K562 (cell line): Measurements from ENCODE around the gene SLC1A1. TPM values are rescaled to one million over a fixed set of nuclear protein-coding genes. Genes with fewer than 3 reads are reported as not detected.
A peak's percentile ranks its signal among the peaks of the same experiment; 100 is the strongest.

ENCODE experiments used
- ATAC-seq: fragments of 200-7000 bp; cut with Tn5 transposase; 3 replicates; pipeline ENCODE4 v1.9.1; 2020; ENCODE audit warnings: moderate library complexity
- BruUV-seq: library from RNA; stranded (reverse); fragments of 400-500 nt; replicated peaks from 2 replicates; lab custom pipeline; 2021; lab: Mats Ljungman, UMichigan
- CTCF ChIA-PET: fragments of 300-600 bp; formaldehyde crosslinking; extraction: SDS; loops from one replicate; lab custom pipeline; 2021; ENCODE audit warnings: low intra/inter-chr PET ratio; lab: Yijun Ruan, JAX
- POLR2A ChIA-PET: fragments of 300-600, 350-650 bp; sonication (Branson Sonifier 250); formaldehyde crosslinking; extraction: SDS; loops from one replicate; lab custom pipeline; 2021; ENCODE audit warnings: antibody characterized with exemption, inconsistent platforms; lab: Yijun Ruan, JAX
- DNase-seq, 4 experiments: peaks; one replicate each; pipeline versions ENCODE4 v3.0.0 to v3.0.0-alpha.2; 2011 to 2018; ENCODE audit warnings: low spot score in 3 of 4, mixed read lengths in 3 of 4; ENCODE audit errors: extremely low read depth in 1 of 4
- FAIRE-seq: peaks from 2 replicates; lab custom pipeline; 2011; peaks lifted over from hg19 to GRCh38; lab: Jason Lieb, UNC
- H2AFZ ChIP-seq: 2 replicates; pipeline ENCODE4 v1.6.0; 2011; ENCODE audit warnings: low read depth, low read length, control low read depth, inconsistent platforms
- H3K27ac ChIP-seq: fragments of 200-600 bp; 3 replicates; pipeline ENCODE4 v1.8.0; 2011; ENCODE audit warnings: low read depth, mild to moderate bottlenecking, control low read depth, inconsistent platforms, low read length, moderate library complexity, mixed read lengths; ENCODE audit errors: extremely low read depth
- H3K27me3 ChIP-seq, 2 experiments: fragments of 300-600 bp in 1 of 2; 2 replicates in 1 of 2; 3 replicates in 1 of 2; pipeline versions ENCODE4 v1.6.0 to v1.8.0; 2011; ENCODE audit warnings: inconsistent platforms in 2 of 2, low read length in 2 of 2, mild to moderate bottlenecking in 1 of 2, mixed read lengths in 1 of 2, moderate library complexity in 1 of 2; ENCODE audit not compliant: control insufficient read depth in 2 of 2, insufficient read depth in 2 of 2
- H3K36me3 ChIP-seq: fragments of 300-600 bp; 3 replicates; pipeline ENCODE4 v1.8.0; 2011; ENCODE audit warnings: mild to moderate bottlenecking, low read length, inconsistent platforms; ENCODE audit not compliant: control insufficient read depth, insufficient read depth
- H3K4me1 ChIP-seq, 2 experiments: fragments of 200-600 bp in 1 of 2; replicated peaks in 1 of 2; 2 replicates in 1 of 2; 3 replicates in 1 of 2; pipeline versions ENCODE4 v1.5.1 to v1.8.0; 2011; ENCODE audit warnings: inconsistent platforms in 2 of 2, low read length in 2 of 2, mild to moderate bottlenecking in 1 of 2, mixed read lengths in 1 of 2, moderate library complexity in 1 of 2; ENCODE audit not compliant: control insufficient read depth in 2 of 2, insufficient read depth in 2 of 2
- H3K4me2 ChIP-seq: 2 replicates; pipeline ENCODE4 v1.6.1; 2011; ENCODE audit warnings: low read length, control low read depth, inconsistent platforms, mixed read lengths; ENCODE audit not compliant: insufficient read depth
- H3K4me3 ChIP-seq: fragments of 200-600 bp; sonication (generic), shearing (Covaris generic); 2 replicates; pipeline ENCODE4 v1.5.1; 2016; ENCODE audit warnings: control low read depth, inconsistent platforms
- H3K79me2 ChIP-seq: fragments of 200-600 bp; 3 replicates; pipeline ENCODE4 v1.8.0; 2011; ENCODE audit warnings: low read length, inconsistent platforms; ENCODE audit not compliant: control insufficient read depth, insufficient read depth
- H3K9ac ChIP-seq, 2 experiments: 2 replicates each; pipeline versions ENCODE4 v1.6.0 to v1.6.1; 2011; ENCODE audit warnings: low read depth in 2 of 2, low read length in 2 of 2, control low read depth in 1 of 2, inconsistent platforms in 1 of 2, mild to moderate bottlenecking in 1 of 2, mixed read lengths in 1 of 2; ENCODE audit not compliant: insufficient read depth in 1 of 2
- H3K9me1 ChIP-seq: one replicate; pipeline ENCODE4 v1.6.0; 2011; ENCODE audit warnings: inconsistent platforms, mild to moderate bottlenecking, low read length, moderate library complexity; ENCODE audit not compliant: control insufficient read depth, insufficient read depth
- H3K9me3 ChIP-seq: replicated peaks from 2 replicates; pipeline ENCODE4 v1.5.1; 2011; ENCODE audit warnings: low read depth, low read length, inconsistent platforms; ENCODE audit not compliant: control insufficient read depth, insufficient read depth
- H4K20me1 ChIP-seq: replicated peaks from 2 replicates; pipeline ENCODE4 v1.6.1; 2011; ENCODE audit warnings: low read length, inconsistent platforms, mixed read lengths; ENCODE audit not compliant: control insufficient read depth, insufficient read depth
- HCFC1 ChIP-seq: IDR thresholded peaks from 2 replicates; pipeline ENCODE4 v1.6.1; 2012; ENCODE audit warnings: low read depth, low read length, improper control_type of control experiment
- LCOR ChIP-seq: sonication (generic); formaldehyde crosslinking; IDR thresholded peaks from 2 replicates; pipeline ENCODE4 v1.8.0; 2022; ENCODE audit warnings: mild to moderate bottlenecking, missing genetic modification reagents
- NFIC ChIP-seq: fragments of 450-650 bp; IDR thresholded peaks from 2 replicates; pipeline ENCODE4 v1.6.1; 2017; ENCODE audit warnings: mild to moderate bottlenecking, inconsistent platforms
- RUNX1 ChIP-seq: sonication (generic); IDR thresholded peaks from 2 replicates; pipeline ENCODE4 v1.6.1; 2016; ENCODE audit warnings: antibody characterized with exemption, low read depth
- ZNF57 ChIP-seq: fragments of 450-650 bp; formaldehyde crosslinking; IDR thresholded peaks from 2 replicates; pipeline ENCODE4 v1.4.0; 2020; ENCODE audit warnings: mild to moderate bottlenecking, moderate library complexity
- WGBS: fragments of 100-300 bp; shearing (Covaris generic); methylation state at CpG from one replicate; pipeline ENCODE4 v1.1.6; 2016; ENCODE audit warnings: low coverage, mixed read lengths; ENCODE audit not compliant: insufficient coverage; ENCODE audit errors: missing lambda C conversion rate; 5-methylcytosine and 5-hydroxymethylcytosine counted together
- in situ Hi-C: fragments of 300-500 bp; cut with MboI; formaldehyde crosslinking; loops from 4 replicates; pipeline ENCODE4 v1.15.0; 2018; ENCODE audit warnings: inconsistent platforms, mixed read lengths
- intact Hi-C: fragments of 100-400 bp; cut with micrococcal nuclease; formaldehyde crosslinking; loops from 2 replicates; pipeline ENCODE4 v1.14.2; 2022
- polyA plus RNA-seq, 8 experiments: library from polyadenylated mRNA; depleted of rRNA in 4 of 8; stranded (reverse) in 5 of 8; unstranded in 3 of 8; fragments of >200 nt; fragmentation: Nextera tagmentation in 2 of 8; fragmentation: Illumina TruSeq in 1 of 8; extraction: Ambion mirVana in 2 of 8; extraction: Trizol in 1 of 8; gene quantifications; 2 replicates each; pipeline versions ENCODE4 v1.2.1 to v1.2.3, GENCODE V29; 2011 to 2014; ENCODE audit warnings: inconsistent platforms in 1 of 8, missing spikeins in 1 of 8
- total RNA-seq, 7 experiments: library from RNA; depleted of rRNA in 6 of 7; stranded (reverse); fragments of >200 nt in 6 of 7; fragmentation: Illumina TruSeq in 2 of 7; extraction: Trizol in 2 of 7; gene quantifications; 2 replicates each; pipeline versions ENCODE4 v1.2.1 to v1.2.3, GENCODE V29; 2011 to 2021; ENCODE audit warnings: low replicate concordance in 1 of 7
- TF ChIP-seq, protein P1 (sequence below): fragments of 250-450 bp; sonication (Bioruptor Pico); IDR thresholded peaks from 2 replicates; pipeline ENCODE4 v1.4.0; 2020
- TF ChIP-seq, protein P2 (sequence below), 3 experiments: fragments of 200-800 bp in 1 of 3; sonication (Bioruptor generic) in 1 of 3; sonication (generic) in 1 of 3; formaldehyde crosslinking in 1 of 3; IDR thresholded peaks; 2 replicates each; pipeline versions ENCODE4 v1.6.1 to v1.8.0; 2016 to 2022; ENCODE audit warnings: mild to moderate bottlenecking in 2 of 3, missing compliant biosample characterization in 2 of 3, missing genetic modification characterization in 2 of 3, missing genetic modification reagents in 1 of 3
- TF ChIP-seq, protein P3 (sequence below): sonication (generic); formaldehyde crosslinking; IDR thresholded peaks from 2 replicates; pipeline ENCODE4 v1.5.0; 2020; ENCODE audit warnings: missing genetic modification reagents

The SLC1A1 gene
- total and polyA plus RNA-seq, 9 of the 15 experiments (the other 6 are each of a cell fraction or from before 2014, with no cell fraction given) = 0.11 to 0.16 TPM; not detected in 7

DNA sequence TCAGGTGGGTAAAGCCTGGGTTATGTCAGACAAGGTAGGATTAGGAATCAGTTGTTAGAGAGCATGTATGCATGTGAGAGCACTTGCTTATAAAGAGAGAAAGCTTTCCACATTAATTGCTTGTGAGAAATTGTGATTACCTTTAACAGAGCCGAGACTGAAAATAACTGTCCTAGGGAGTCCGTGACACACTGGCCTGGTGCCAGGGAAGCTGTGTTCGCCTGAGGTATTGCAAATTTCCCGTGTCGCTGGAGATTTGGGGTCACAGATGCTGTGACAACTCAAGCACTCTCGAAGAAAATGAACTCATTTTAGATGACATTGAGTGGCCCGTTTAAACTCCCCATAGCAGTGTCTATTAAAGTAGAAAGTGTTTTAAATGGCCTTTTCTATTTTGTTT is 9.6 kb downstream of the SLC1A1 start:
- CTCF ChIA-PET = no interaction called here
- in situ Hi-C loops = no loop called here
- intact Hi-C loops = no loop called here

More for the DNA sequence above, 9.6 kb downstream of the SLC1A1 start:
- no peak overlapping the region for H3K27ac ChIP-seq
- no TSS peak for BruUV-seq
- WGBS = 12% methylated on average over 7 of the region's 7 CpGs
- ATAC-seq (no peak), DNase-seq (no peak), FAIRE-seq (no peak)
- no peaks in the 10 kb centered on the region for H3K79me2 ChIP-seq
- no peak overlapping the region for H3K9ac ChIP-seq
- H3K4me1 ChIP-seq = no peaks in the 10 kb centered on the region
- H3K9me3 ChIP-seq = no peaks in the 10 kb centered on the region
- no peak overlapping the region for H3K4me2 ChIP-seq
- H3K27me3 ChIP-seq = no peaks in the 10 kb centered on the region
- H2AFZ ChIP-seq = no peak overlapping the region
- H3K36me3 ChIP-seq = no peaks in the 10 kb centered on the region
- POLR2A ChIA-PET = no interaction called here
- H3K9me1 ChIP-seq = no peaks in the 10 kb centered on the region
- H3K4me3 ChIP-seq = no peak overlapping the region
- H4K20me1 ChIP-seq = no peaks in the 10 kb centered on the region
- TF ChIP-seq ZNF57 (CRISPR knock-in tag) (no peak), LCOR (CRISPR knock-in tag) (no peak), RUNX1 (no peak), HCFC1 (no peak), NFIC (peak; percentile 44)
- TF ChIP-seq, protein P1, sequence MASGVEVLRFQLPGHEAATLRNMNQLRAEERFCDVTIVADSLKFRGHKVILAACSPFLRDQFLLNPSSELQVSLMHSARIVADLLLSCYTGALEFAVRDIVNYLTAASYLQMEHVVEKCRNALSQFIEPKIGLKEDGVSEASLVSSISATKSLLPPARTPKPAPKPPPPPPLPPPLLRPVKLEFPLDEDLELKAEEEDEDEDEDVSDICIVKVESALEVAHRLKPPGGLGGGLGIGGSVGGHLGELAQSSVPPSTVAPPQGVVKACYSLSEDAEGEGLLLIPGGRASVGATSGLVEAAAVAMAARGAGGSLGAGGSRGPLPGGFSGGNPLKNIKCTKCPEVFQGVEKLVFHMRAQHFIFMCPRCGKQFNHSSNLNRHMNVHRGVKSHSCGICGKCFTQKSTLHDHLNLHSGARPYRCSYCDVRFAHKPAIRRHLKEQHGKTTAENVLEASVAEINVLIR (CRISPR knock-in tag) = no peak
- TF ChIP-seq, protein P2, sequence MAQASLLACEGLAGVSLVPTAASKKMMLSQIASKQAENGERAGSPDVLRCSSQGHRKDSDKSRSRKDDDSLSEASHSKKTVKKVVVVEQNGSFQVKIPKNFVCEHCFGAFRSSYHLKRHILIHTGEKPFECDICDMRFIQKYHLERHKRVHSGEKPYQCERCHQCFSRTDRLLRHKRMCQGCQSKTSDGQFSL (CRISPR knock-in tag; IDR thresholded peaks at IDR 0.05) = no peak
- TF ChIP-seq, protein P2 (tag; IDR thresholded peaks at IDR 0.05) = no peak
- TF ChIP-seq, protein P3, sequence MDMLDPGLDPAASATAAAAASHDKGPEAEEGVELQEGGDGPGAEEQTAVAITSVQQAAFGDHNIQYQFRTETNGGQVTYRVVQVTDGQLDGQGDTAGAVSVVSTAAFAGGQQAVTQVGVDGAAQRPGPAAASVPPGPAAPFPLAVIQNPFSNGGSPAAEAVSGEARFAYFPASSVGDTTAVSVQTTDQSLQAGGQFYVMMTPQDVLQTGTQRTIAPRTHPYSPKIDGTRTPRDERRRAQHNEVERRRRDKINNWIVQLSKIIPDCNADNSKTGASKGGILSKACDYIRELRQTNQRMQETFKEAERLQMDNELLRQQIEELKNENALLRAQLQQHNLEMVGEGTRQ = no peak
